IMR-90 (cell line): ENCODE measurements around the gene TRIM25. TPM values are rescaled to one million over a fixed set of nuclear protein-coding genes. Genes with fewer than 3 reads are reported as not detected.

Experiments
- ATAC-seq: fragments of 200-7000 bp; cut with Tn5 transposase; 2 replicates; pipeline ENCODE4 v1.9.1; 2020; ENCODE audit warnings: low read depth, mild to moderate bottlenecking, moderate library complexity
- BruUV-seq: library from RNA; stranded (reverse); fragments of 400-500 nt; replicated peaks from 2 replicates; lab custom pipeline; 2021; lab: Mats Ljungman, UMichigan
- CTCF ChIA-PET: fragments of 300-600 bp; formaldehyde crosslinking; extraction: SDS; loops from one replicate; lab custom pipeline; 2021; ENCODE audit warnings: antibody characterized with exemption; lab: Yijun Ruan, JAX
- POLR2A ChIA-PET: fragments of 300-600 bp; sonication (Branson Sonifier 250); formaldehyde crosslinking; loops from one replicate; lab custom pipeline; 2022; ENCODE audit warnings: antibody characterized with exemption; ENCODE audit not compliant: unreplicated experiment; lab: Charles Lee
- DNase-seq: peaks from one replicate; pipeline ENCODE4 v3.0.0; 2013
- H2AFZ ChIP-seq: replicated peaks from 2 replicates; pipeline ENCODE3; 2013; ENCODE audit warnings: low read length, mild to moderate bottlenecking; ENCODE audit not compliant: poor library complexity
- H2AK5ac ChIP-seq: 2 replicates; pipeline ENCODE4 v1.6.1; 2013; ENCODE audit warnings: low read depth, low read length, inconsistent platforms
- H2AK9ac ChIP-seq: replicated peaks from 2 replicates; pipeline ENCODE3; 2013; ENCODE audit warnings: mild to moderate bottlenecking, low read depth, low read length, moderate library complexity; ENCODE audit not compliant: poor library complexity
- H2BK120ac ChIP-seq: 2 replicates; pipeline ENCODE4 v1.6.1; 2013; ENCODE audit warnings: low read depth, low read length, inconsistent platforms
- H2BK15ac ChIP-seq: 3 replicates; pipeline ENCODE4 v1.6.1; 2013; ENCODE audit warnings: low read depth, low read length, inconsistent platforms
- H2BK20ac ChIP-seq: 2 replicates; pipeline ENCODE4 v1.6.1; 2013; ENCODE audit warnings: low read depth, mild to moderate bottlenecking, inconsistent platforms, low read length, moderate library complexity
- H2BK5ac ChIP-seq: 2 replicates; pipeline ENCODE4 v1.6.1; 2013; ENCODE audit warnings: mild to moderate bottlenecking, low read depth, low read length, inconsistent platforms; ENCODE audit not compliant: poor library complexity, severe bottlenecking
- H3K14ac ChIP-seq: replicated peaks from 2 replicates; pipeline ENCODE4 v1.6.1; 2013; ENCODE audit warnings: low read depth, low read length, inconsistent platforms
- H3K18ac ChIP-seq: 2 replicates; pipeline ENCODE4 v1.6.1; 2013; ENCODE audit warnings: low read depth, low read length, control low read depth
- H3K23ac ChIP-seq: 2 replicates; pipeline ENCODE4 v1.6.1; 2013; ENCODE audit warnings: low read depth, low read length, inconsistent platforms
- H3K27ac ChIP-seq: 2 replicates; pipeline ENCODE4 v1.5.1; 2013; ENCODE audit warnings: mild to moderate bottlenecking, control low read depth, low read length; ENCODE audit not compliant: insufficient read depth
- H3K27me3 ChIP-seq: 2 replicates; pipeline ENCODE4 v1.6.1; 2013; ENCODE audit warnings: low read length; ENCODE audit not compliant: control insufficient read depth, insufficient read depth
- H3K36me3 ChIP-seq: 2 replicates; pipeline ENCODE4 v1.6.1; 2013; ENCODE audit warnings: low read length, mixed read lengths; ENCODE audit not compliant: control insufficient read depth, insufficient read depth
- H3K4ac ChIP-seq: 2 replicates; pipeline ENCODE4 v1.6.1; 2013; ENCODE audit warnings: low read depth, low read length, inconsistent platforms
- H3K4me1 ChIP-seq: 2 replicates; pipeline ENCODE4 v1.6.1; 2013; ENCODE audit warnings: low read length, mixed read lengths; ENCODE audit not compliant: control insufficient read depth, insufficient read depth
- H3K4me2 ChIP-seq: 2 replicates; pipeline ENCODE4 v1.6.1; 2013; ENCODE audit warnings: low read depth, mild to moderate bottlenecking, control low read depth, low read length, moderate library complexity
- H3K4me3 ChIP-seq: 2 replicates; pipeline ENCODE4 v1.5.1; 2013; ENCODE audit warnings: low read depth, mild to moderate bottlenecking, control low read depth, low read length, moderate library complexity; ENCODE audit not compliant: insufficient read depth
- H3K56ac ChIP-seq: 2 replicates; pipeline ENCODE4 v1.6.1; 2013; ENCODE audit warnings: low read length, inconsistent platforms; ENCODE audit not compliant: insufficient read depth; ENCODE audit errors: extremely low read depth
- H3K79me1 ChIP-seq, 2 experiments: 2 replicates each; pipeline ENCODE4 v1.6.1; 2013; ENCODE audit warnings: low read length in 2 of 2, inconsistent platforms in 1 of 2, low read depth in 1 of 2
- H3K9ac ChIP-seq: 2 replicates; pipeline ENCODE4 v1.6.1; 2013; ENCODE audit warnings: low read depth, low read length, control low read depth
- H3K9me1 ChIP-seq: 2 replicates; pipeline ENCODE4 v1.6.1; 2013; ENCODE audit warnings: low read length, inconsistent platforms; ENCODE audit not compliant: insufficient read depth
- H3K9me3 ChIP-seq: 2 replicates; pipeline ENCODE4 v1.6.1; 2013; ENCODE audit warnings: low read length; ENCODE audit not compliant: control insufficient read depth, insufficient read depth
- H4K20me1 ChIP-seq: 2 replicates; pipeline ENCODE4 v1.6.1; 2013; ENCODE audit warnings: low read length, inconsistent platforms; ENCODE audit not compliant: insufficient read depth
- H4K5ac ChIP-seq: 2 replicates; pipeline ENCODE4 v1.6.1; 2013; ENCODE audit warnings: mild to moderate bottlenecking, low read depth, low read length, control low read depth
- H4K8ac ChIP-seq, 2 experiments: 2 replicates each; pipeline ENCODE4 v1.6.1; 2013; ENCODE audit warnings: low read depth in 2 of 2, low read length in 2 of 2, control low read depth in 1 of 2, inconsistent platforms in 1 of 2
- H4K91ac ChIP-seq: 2 replicates; pipeline ENCODE4 v1.6.1; 2013; ENCODE audit warnings: low read depth, low read length, inconsistent platforms; ENCODE audit not compliant: insufficient read depth
- CHD1 ChIP-seq: IDR thresholded peaks from 2 replicates; pipeline ENCODE4 v1.6.1; 2012; ENCODE audit warnings: low read depth, low read length, improper control_type of control experiment
- ELK1 ChIP-seq: fragments of 150-350 bp; IDR thresholded peaks from 2 replicates; pipeline ENCODE4 v1.6.1; 2016; ENCODE audit warnings: low read depth, mild to moderate bottlenecking, low read length, moderate library complexity, borderline replicate concordance
- FOS ChIP-seq: fragments of 150-350 bp; IDR thresholded peaks from 2 replicates; pipeline ENCODE4 v1.6.1; 2016; ENCODE audit warnings: low read depth, low read length
- MAZ ChIP-seq: IDR thresholded peaks from 2 replicates; pipeline ENCODE4 v1.6.1; 2012; ENCODE audit warnings: low read depth, mild to moderate bottlenecking, low read length, improper control_type of control experiment, moderate library complexity, borderline replicate concordance
- RCOR1 ChIP-seq: IDR thresholded peaks from 2 replicates; pipeline ENCODE4 v1.6.1; 2012; ENCODE audit warnings: mild to moderate bottlenecking, low read length, improper control_type of control experiment; ENCODE audit not compliant: insufficient replicate concordance
- RFX5 ChIP-seq: IDR thresholded peaks from 2 replicates; pipeline ENCODE4 v1.8.0; 2012; ENCODE audit warnings: low read depth, mild to moderate bottlenecking, low read length, moderate library complexity
- SMC3 ChIP-seq: fragments of 150-350 bp; IDR thresholded peaks from 2 replicates; pipeline ENCODE4 v1.6.1; 2016; ENCODE audit warnings: low read depth, mild to moderate bottlenecking, antibody characterized with exemption, low read length, moderate library complexity
- WGBS, 2 experiments: methylation state at CpG; one replicate each; pipeline versions ENCODE4 v1.1.5 to v1.1.7; 2013; ENCODE audit warnings: missing lambda C conversion rate in 2 of 2; ENCODE audit not compliant: insufficient read length in 1 of 2; ENCODE audit errors: extremely low coverage in 2 of 2; 5-methylcytosine and 5-hydroxymethylcytosine counted together
- dilution Hi-C: fragments of 300-500 bp; cut with HindIII; formaldehyde crosslinking; loops from one replicate; pipeline ENCODE4 v1.14.3; 2018; ENCODE audit warnings: low sequenced_read_pairs; ENCODE audit not compliant: unreplicated experiment
- in situ Hi-C: fragments of 300-500 bp; cut with MboI; formaldehyde crosslinking; loops from 3 replicates; pipeline ENCODE4 v1.14.3; 2019; ENCODE audit warnings: low sequenced_read_pairs, inconsistent platforms, mixed read lengths
- intact Hi-C: fragments of 100-400 bp; cut with micrococcal nuclease; formaldehyde crosslinking; loops from 2 replicates; pipeline ENCODE4 v1.10.0; 2022
- polyA plus RNA-seq, 3 experiments: library from polyadenylated mRNA; depleted of rRNA; stranded (reverse); fragments of >200 nt; gene quantifications; 2 replicates each; pipeline ENCODE4 v1.2.3, GENCODE V29; 2012; ENCODE audit warnings: low replicate concordance in 1 of 3
- total RNA-seq: library from RNA; depleted of rRNA; stranded (reverse); fragments of >200 nt; gene quantifications from 2 replicates; pipeline ENCODE4 v1.2.3, GENCODE V29; 2012
- TF ChIP-seq, protein P1 (sequence below): conservative IDR thresholded peaks from 2 replicates; pipeline ENCODE4 v1.5.1; 2012; ENCODE audit warnings: mild to moderate bottlenecking, low read depth, low read length, improper control_type of control experiment

TRIM25 gene
- total and polyA plus RNA-seq, 2 of the 4 experiments (the other 2 are of a cell fraction), result 25.5 to 27.5 TPM

DNA sequence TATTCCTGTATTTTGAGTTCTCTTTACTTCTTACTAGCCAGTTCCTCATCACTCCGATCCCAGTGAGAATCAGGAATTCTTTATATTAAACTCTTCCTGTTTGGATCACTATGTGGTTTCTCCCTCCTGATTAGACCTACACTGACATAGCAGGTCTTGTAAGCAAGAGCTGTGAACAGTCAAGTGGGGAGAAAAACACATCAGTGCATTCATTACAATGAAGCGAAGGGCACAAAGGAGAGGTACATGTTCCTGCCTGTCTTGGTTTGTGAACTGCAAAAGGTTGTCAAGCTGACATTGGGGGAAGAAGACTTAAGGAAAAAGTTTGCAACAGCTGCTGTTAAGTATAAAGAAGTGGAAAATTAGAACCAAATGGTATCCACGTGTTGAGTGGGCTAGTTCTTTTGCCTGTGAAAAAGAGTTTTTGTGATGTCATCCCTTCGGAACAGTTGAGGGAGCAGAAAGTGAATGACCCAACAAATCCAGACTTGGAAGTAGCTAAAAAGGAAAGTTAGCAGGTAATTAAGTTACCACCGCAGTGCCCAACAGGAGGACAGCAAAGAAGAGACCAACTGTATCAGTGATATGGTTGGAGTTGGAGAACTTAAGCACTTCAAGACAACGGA is 23.0 kb upstream of the TRIM25 start:
- Histone ChIP-seq H3K4me2 (no peak overlapping the region), H3K4me1 (no peaks in the 10 kb centered on the region), H3K9me1 (peaks cover 3% of the 10 kb centered on the region), H2BK20ac (no peak overlapping the region), H2AFZ (no peak overlapping the region), H2AK9ac (no peak overlapping the region), H2BK5ac (no peak overlapping the region), H4K8ac (no peak overlapping the region), H3K4ac (no peak overlapping the region), H3K56ac (no peak overlapping the region), H4K91ac (no peak overlapping the region), H3K36me3 (peaks cover 22% of the 10 kb centered on the region), H3K27ac (no peak overlapping the region), H4K20me1 (no peaks in the 10 kb centered on the region), H2BK15ac (no peak overlapping the region), H3K9me3 (peaks cover under 1% of the 10 kb centered on the region; the same call in 1 of the 2 replicates), H3K79me1 (peaks cover 0 to 7% of the 10 kb centered on the region in 2 experiments; a peak in 2 of 4 replicates), H3K23ac (no peak overlapping the region), H3K27me3 (no peaks in the 10 kb centered on the region), H3K14ac (no peak overlapping the region), H3K18ac (no peak overlapping the region), H4K5ac (no peak overlapping the region), H2BK120ac (no peak overlapping the region), H3K4me3 (no peak overlapping the region), H3K9ac (no peak overlapping the region), H2AK5ac (no peak overlapping the region)
- 100% methylated on average over 2 of the region's 6 CpGs; no CpG with 5 or more reads in 1 of the 2 experiments for WGBS, 2 experiments
- BruUV-seq, result no TSS peak
- ATAC-seq (no peak), DNase-seq (no peak)
- TF ChIP-seq SMC3, result no peak
- no peak for TF ChIP-seq RCOR1
- no peak for TF ChIP-seq MAZ
- TF ChIP-seq, protein P1, sequence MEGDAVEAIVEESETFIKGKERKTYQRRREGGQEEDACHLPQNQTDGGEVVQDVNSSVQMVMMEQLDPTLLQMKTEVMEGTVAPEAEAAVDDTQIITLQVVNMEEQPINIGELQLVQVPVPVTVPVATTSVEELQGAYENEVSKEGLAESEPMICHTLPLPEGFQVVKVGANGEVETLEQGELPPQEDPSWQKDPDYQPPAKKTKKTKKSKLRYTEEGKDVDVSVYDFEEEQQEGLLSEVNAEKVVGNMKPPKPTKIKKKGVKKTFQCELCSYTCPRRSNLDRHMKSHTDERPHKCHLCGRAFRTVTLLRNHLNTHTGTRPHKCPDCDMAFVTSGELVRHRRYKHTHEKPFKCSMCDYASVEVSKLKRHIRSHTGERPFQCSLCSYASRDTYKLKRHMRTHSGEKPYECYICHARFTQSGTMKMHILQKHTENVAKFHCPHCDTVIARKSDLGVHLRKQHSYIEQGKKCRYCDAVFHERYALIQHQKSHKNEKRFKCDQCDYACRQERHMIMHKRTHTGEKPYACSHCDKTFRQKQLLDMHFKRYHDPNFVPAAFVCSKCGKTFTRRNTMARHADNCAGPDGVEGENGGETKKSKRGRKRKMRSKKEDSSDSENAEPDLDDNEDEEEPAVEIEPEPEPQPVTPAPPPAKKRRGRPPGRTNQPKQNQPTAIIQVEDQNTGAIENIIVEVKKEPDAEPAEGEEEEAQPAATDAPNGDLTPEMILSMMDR, result no peak
- no peak for TF ChIP-seq ELK1
- TF ChIP-seq RFX5, result no peak
- no peak for TF ChIP-seq FOS
- TF ChIP-seq CHD1, result no peak
- dilution Hi-C loops, result no loop called here
- POLR2A ChIA-PET, result no interaction called here
- intact Hi-C loops, result no loop called here
- in situ Hi-C loops, result loop anchor here (5.0 to 25.0 kb wide), 2 partner anchors 120 to 350 kb away; partner anchors contain the start of gene NOG
- CTCF ChIA-PET, result no interaction called here
